Pancreas (tissue), 10 donors: Measurements from ENCODE around the gene SP2. TPM values are rescaled to one million over a fixed set of nuclear protein-coding genes. Genes with fewer than 3 reads are reported as not detected.

Experiments
- ATAC-seq, 4 donors: fragments of 200-7000 bp; cut with Tn5 transposase; one replicate each; pipeline versions ENCODE4 v1.8.0 to v1.9.1; 2020; ENCODE audit warnings: mild to moderate bottlenecking in 4 of 4, moderate library complexity in 4 of 4
- DNase-seq, 6 donors: peaks; one replicate each; pipeline ENCODE4 v3.0.0-alpha.2; 2020
- FAIRE-seq: peaks from 2 replicates; lab custom pipeline; 2012; peaks lifted over from hg19 to GRCh38; lab: Jason Lieb, UNC
- H3K27ac ChIP-seq, 4 donors: fragments of 200-600 bp; sonication (generic); 1 replicate in 3 of 4; 2 replicates in 1 of 4; pipeline versions ENCODE4 v1.5.0 to v1.8.0; 2020
- H3K27me3 ChIP-seq, 4 donors: fragments of 200-600 bp; one replicate each; pipeline ENCODE4 v1.8.0; 2021
- H3K36me3 ChIP-seq, 3 donors: fragments of 200-600 bp; sonication (generic) in 1 of 3; one replicate each; pipeline versions ENCODE4 v1.5.0 to v1.8.0; 2020 to 2021
- H3K4me1 ChIP-seq, 3 donors: fragments of 200-600 bp; one replicate each; pipeline ENCODE4 v1.8.0; 2021
- H3K4me3 ChIP-seq, 4 donors: fragments of 200-600 bp; sonication (generic) in 2 of 4; one replicate each; pipeline versions ENCODE4 v1.5.0 to v1.8.0; 2020 to 2021
- H3K9me3 ChIP-seq, 4 donors: fragments of 200-600 bp; one replicate each; pipeline ENCODE4 v1.8.0; 2021
- WGBS, 2 donors: extraction: QIAGEN DNeasy Blood & Tissue Kit; methylation state at CpG; one replicate each; pipeline ENCODE4 v1.1.7; 2013; 5-methylcytosine and 5-hydroxymethylcytosine counted together
- intact Hi-C, 3 donors: fragments of 100-400 bp; cut with DNase I; formaldehyde crosslinking; loops; one replicate each; pipeline versions ENCODE4 v1.11.1 to v1.14.2; 2022
- polyA plus RNA-seq, 2 donors: library from polyadenylated mRNA; stranded (reverse); fragments of 200-250 nt; gene quantifications; one replicate each; pipeline ENCODE4 v1.2.3, GENCODE V29; 2013
- total RNA-seq, 6 donors: library from RNA; stranded (reverse); fragmentation: NEBNext Ultra II Directional in 4 of 6; extraction: Animal tissue kit (Norgen Biotek cat#: 25700) in 4 of 6; gene quantifications; one replicate each; pipeline versions ENCODE4 v1.2.1 to v1.2.4, GENCODE V29; 2021 to 2023
- TF ChIP-seq, protein P1 (sequence below), 4 donors: fragments of 200-600 bp; sonication (generic) in 3 of 4; IDR thresholded peaks; one replicate each; pipeline versions ENCODE4 v1.5.0 to v1.8.0; 2021; ENCODE audit warnings: antibody characterized with exemption in 4 of 4
- donor health status: healthy with polysubstance abuse.
- donor health status: DM: no; HTN: no; CAD: no; lungs with moderate emphysema.
- donor health status: DM: no; HTN: no; CAD: no.
- donor health status: control.
- donor health status: control.
- donor health status: Bipolar disorder and iron deficiency.
- donor health status: DM: yes; HTN: yes; CAD: no.
- donor health status: DM: no; HTN: no; CAD: no.
- donor health status: DM: no; HTN: no; CAD: no.
- donor health status: DM: yes; HTN: yes; CAD: no.

The SP2 gene
- total and polyA plus RNA-seq, 8 donors = 5.2 to 8.8 (median 6.9) TPM

DNA sequence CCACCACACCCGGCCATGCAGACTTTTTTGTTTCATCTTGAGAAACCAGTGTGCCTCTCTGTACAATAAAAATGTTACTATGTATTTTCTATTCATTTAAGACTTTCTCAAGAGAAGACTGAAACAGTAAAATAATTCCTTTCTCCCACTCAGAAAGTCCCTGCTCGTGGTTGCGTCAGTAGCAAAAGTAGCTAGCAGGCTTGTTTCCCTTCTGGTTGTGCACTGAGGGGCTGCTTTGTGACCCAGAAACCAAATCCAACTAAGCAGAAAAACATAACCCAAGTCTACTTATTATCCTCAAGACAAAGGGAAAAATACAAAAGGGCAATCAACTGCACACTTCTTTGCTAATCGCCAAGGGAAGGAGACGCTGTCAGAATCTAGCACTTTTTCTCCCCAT is 41.9 kb downstream of the SP2 start:
- intact Hi-C loops = no loop called here
- no peaks in the 10 kb centered on the region for H3K36me3 ChIP-seq
- TF ChIP-seq, protein P1, sequence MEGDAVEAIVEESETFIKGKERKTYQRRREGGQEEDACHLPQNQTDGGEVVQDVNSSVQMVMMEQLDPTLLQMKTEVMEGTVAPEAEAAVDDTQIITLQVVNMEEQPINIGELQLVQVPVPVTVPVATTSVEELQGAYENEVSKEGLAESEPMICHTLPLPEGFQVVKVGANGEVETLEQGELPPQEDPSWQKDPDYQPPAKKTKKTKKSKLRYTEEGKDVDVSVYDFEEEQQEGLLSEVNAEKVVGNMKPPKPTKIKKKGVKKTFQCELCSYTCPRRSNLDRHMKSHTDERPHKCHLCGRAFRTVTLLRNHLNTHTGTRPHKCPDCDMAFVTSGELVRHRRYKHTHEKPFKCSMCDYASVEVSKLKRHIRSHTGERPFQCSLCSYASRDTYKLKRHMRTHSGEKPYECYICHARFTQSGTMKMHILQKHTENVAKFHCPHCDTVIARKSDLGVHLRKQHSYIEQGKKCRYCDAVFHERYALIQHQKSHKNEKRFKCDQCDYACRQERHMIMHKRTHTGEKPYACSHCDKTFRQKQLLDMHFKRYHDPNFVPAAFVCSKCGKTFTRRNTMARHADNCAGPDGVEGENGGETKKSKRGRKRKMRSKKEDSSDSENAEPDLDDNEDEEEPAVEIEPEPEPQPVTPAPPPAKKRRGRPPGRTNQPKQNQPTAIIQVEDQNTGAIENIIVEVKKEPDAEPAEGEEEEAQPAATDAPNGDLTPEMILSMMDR (IDR thresholded peaks at IDR 0.05) = no peak
- FAIRE-seq (no peak), ATAC-seq (no peak), DNase-seq (no peak)
- H3K4me1 ChIP-seq = peaks cover 0 to 13% (median 0%) of the 10 kb centered on the region in 3 donors
- H3K27me3 ChIP-seq = no peaks in the 10 kb centered on the region
- 92 to 94% methylated on average over 5 of the region's 5 CpGs for WGBS, 2 donors
- no peak overlapping the region for H3K27ac ChIP-seq
- H3K4me3 ChIP-seq = no peak overlapping the region
- no peaks in the 10 kb centered on the region for H3K9me3 ChIP-seq

DNA sequence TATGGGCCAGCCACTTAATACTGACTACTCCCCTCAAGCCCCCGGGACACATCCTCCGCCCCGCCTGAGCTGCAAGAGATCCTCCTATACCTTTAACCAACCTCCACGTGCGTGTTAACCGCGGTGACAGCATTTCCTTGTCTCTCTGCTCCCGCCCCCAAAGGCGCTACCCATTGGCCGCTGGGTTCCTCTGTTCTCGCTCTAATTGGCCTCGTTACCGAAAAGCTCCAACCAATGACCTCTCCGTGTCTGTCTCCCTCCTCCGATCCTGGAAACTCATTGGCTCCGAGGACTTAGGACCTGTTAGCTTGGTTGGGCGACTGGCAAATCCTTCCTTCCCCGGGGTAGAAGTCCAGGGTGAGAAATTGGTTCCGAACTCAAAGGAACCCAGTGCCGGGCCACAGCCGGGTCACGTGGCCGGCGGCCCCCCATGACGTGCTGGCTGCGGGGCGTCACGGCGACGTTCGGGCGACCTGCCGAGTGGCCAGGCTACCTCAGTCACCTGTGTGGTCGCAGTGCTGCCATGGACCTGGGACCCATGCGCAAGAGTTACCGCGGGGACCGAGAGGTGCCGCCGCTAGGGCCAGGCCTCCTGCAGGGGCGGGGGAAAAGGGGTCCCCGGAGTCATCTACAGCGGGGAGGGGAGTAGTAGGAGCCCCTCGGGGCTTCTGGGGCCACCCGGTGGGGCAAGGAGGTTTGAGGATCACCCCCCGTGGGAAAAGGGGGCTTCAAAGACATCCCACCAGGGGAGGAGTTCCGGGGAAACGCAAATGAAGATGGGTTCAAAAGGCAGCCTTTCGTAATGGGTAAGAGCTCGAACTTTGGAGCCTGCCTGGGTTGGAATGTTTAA is 45.4 kb downstream of the SP2 start, which contains the start of gene PNPO:
Gene PNPO, plus strand, starts transcription at position 326 of the 850 bp plus-strand sequence. Its CDS starts 105 bp downstream, at position 431.
- H3K4me3 ChIP-seq = peak within 1 kb of the TSS; percentile 37 to 68 (median 56)
- peaks cover 16 to 37% (median 18%) of the 10 kb centered on the region in 3 donors for H3K4me1 ChIP-seq
- ATAC-seq (peak; percentile 95 to 97 (median 95)), DNase-seq (peak; percentile 86 to 97 (median 94)), FAIRE-seq (peak; percentile 97)
- no peaks in the 10 kb centered on the region for H3K27me3 ChIP-seq
- intact Hi-C loops = no loop called here
- no peaks in the 10 kb centered on the region for H3K9me3 ChIP-seq
- H3K27ac ChIP-seq = peak within 1 kb of the TSS; percentile 54 to 82 (median 79)
- H3K36me3 ChIP-seq = no peaks in the 10 kb centered on the region
- TF ChIP-seq, protein P1 (IDR thresholded peaks at IDR 0.05) = no peak
- 0 to 1% methylated on average over 49 to 50 of the region's 50 CpGs for WGBS, 2 donors

DNA sequence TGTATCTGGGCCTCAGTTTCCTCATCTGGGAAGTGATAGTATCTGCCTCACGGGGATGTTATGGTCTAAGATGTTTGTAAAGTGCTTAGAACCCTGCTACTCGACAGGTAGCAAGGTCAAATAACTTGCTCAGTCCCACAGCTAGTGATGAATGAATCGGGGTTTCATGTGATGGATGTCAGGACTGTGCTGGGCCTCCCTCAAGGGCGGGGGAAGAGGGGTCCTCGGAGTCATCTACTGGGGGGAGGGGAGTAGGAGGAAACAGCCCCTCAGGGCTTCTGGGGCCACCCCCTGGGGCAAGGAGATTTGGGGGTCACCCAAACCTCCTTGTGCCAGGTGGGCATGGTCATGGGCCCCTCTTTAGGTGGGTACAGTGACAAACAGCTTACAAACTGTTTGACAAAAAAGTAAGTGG is 46.1 kb downstream of the SP2 start:
- no peaks in the 10 kb centered on the region for H3K36me3 ChIP-seq
- no peaks in the 10 kb centered on the region for H3K9me3 ChIP-seq
- DNase-seq (peak in 1 of 6 donors; percentile 37), ATAC-seq (no peak), FAIRE-seq (no peak)
- peak overlapping the region; percentile 54 to 82 (median 79) for H3K27ac ChIP-seq
- H3K27me3 ChIP-seq = no peaks in the 10 kb centered on the region
- TF ChIP-seq, protein P1 (IDR thresholded peaks at IDR 0.05) = no peak
- peak overlapping the region; percentile 37 to 68 (median 56) for H3K4me3 ChIP-seq
- H3K4me1 ChIP-seq = peaks cover 21 to 40% (median 21%) of the 10 kb centered on the region in 3 donors
- intact Hi-C loops = no loop called here
- 6 to 7% methylated on average over 5 of the region's 5 CpGs for WGBS, 2 donors

DNA sequence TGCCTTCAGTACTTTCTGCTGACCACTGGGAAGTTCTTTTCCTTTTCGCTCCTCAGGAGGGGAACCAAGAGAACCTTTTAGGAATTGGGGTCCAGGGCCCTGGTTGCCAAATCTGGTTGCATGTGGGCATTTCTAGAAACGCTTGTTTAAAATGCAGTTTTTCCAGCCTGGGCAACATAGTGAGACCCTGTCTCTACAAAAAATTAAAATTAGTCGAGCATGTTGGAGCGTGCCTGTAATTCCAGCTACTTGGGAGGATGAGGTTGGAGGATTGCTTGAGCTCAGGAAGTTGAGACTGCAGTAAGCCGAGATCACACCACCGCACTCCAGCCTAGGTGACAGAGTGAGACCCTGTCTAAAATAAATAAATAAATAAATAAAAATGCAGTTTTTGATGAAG is 46.5 kb downstream of the SP2 start:
- no peak for FAIRE-seq

More for the DNA sequence above, 46.5 kb downstream of the SP2 start:
- H3K4me1 ChIP-seq = peaks cover 24 to 44% (median 25%) of the 10 kb centered on the region in 3 donors
- WGBS, 2 donors = 66 to 73% methylated on average over 6 of the region's 6 CpGs
- peak overlapping the region in 2 of 4 donors; percentile 62 to 68 for H3K4me3 ChIP-seq
- no peaks in the 10 kb centered on the region for H3K27me3 ChIP-seq
- ATAC-seq = no peak
- H3K36me3 ChIP-seq = no peaks in the 10 kb centered on the region
- intact Hi-C loops = no loop called here
- peak in 1 of 6 donors; percentile 7 for DNase-seq
- no peaks in the 10 kb centered on the region for H3K9me3 ChIP-seq
- H3K27ac ChIP-seq = peak overlapping the region in 1 of 4 donors; percentile 82
- TF ChIP-seq, protein P1 (IDR thresholded peaks at IDR 0.05) = no peak
